ENCODE results near the gene HLA-DOA. TPM values are rescaled to one million over a fixed set of nuclear protein-coding genes. Genes with fewer than 3 reads are reported as not detected.

HLA-DOA gene
- total RNA-seq, 1 experiment from 2014 or later: not detected

DNA sequence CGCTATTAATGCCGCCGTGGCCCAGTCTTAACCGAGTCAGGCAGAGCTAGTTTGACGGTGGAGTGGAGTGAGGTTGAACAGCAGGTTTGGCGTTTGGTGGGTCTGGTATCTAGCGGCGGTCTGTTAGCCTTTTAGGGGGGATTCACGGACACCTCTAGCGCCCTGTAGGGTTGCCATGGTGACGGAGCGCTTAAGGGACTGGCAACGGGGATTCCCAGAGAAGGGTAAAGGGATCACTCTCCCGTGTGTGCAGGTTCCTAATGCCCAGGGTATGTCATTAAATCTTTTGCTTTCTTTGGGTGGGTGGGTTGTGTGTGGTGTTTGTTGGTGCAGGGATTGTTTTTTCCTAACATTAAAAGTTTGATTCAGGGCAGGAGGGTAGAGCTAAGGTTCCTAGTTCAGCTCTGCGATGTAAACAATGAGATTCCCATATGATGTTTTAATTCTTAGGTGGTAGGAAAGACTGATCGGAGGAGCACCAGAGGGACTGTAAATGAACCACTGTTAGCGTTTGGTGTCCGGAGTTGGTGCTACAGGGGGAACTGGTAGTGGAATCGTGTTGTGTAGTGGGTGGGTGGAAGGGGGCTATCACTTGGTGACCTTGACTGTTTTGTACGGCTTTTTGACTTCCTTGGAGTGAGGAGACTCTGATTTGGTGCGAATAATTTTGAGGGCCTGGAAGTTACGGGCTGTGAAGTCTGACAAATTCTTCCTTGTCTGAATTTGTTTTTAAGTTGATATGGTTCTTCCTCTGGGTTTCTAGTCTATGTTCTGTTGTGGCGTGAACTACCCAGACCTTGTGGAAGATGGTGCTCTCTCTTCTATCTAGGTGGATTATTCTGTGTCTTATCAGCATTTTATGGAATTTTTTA is 36.0 kb downstream of the HLA-DOA start:
- no peak overlapping the region for H2AFZ ChIP-seq (ENCODE audit: low read length)
- no peaks in the 10 kb centered on the region for H3K9me2 ChIP-seq (replicated peaks; ENCODE audit: low read length)
- DNase-seq (peak; percentile 27), ATAC-seq (no peak)
- peaks cover 84% of the 10 kb centered on the region for H3K79me2 ChIP-seq (ENCODE audit: low read length)
- no TSS peak for BruUV-seq (replicated peaks)
- no peak overlapping the region for H3K27ac ChIP-seq (ENCODE audit: low read length)
- ChIA-PET CTCF (interaction anchor here (1.9 kb wide), 1 partner anchor 11 kb away, joined by 11 read pairs; no protein-coding TSS in a partner anchor), POLR2A (ENCODE audit: unreplicated experiment) (interaction anchor here (0.6 to 0.7 kb wide), 2 partner anchors 41 to 1426 kb away, joined by 3 to 4 read pairs; partner anchors contain the start of gene NFKBIL1)
- H3K36me3 ChIP-seq (ENCODE audit: low read depth, low read length): peaks cover 63% of the 10 kb centered on the region
- H3K9me3 ChIP-seq (ENCODE audit: low read length): no peaks in the 10 kb centered on the region
- peak overlapping the region; percentile 98 for H3K4me3 ChIP-seq (ENCODE audit: low read length)
- intact Hi-C loops (cut with micrococcal nuclease): loop anchor here (5.0 kb wide), 1 partner anchor 776 kb away; no protein-coding TSS in a partner anchor
- H3K4me2 ChIP-seq (ENCODE audit: low read length): peak overlapping the region; percentile 94
- H3K4me1 ChIP-seq (ENCODE audit: insufficient read depth, low read length): peaks cover 39% of the 10 kb centered on the region
- H4K20me1 ChIP-seq (ENCODE audit: low read length): peaks cover 63% of the 10 kb centered on the region
- peak overlapping the region; percentile 82 for H3K9ac ChIP-seq (ENCODE audit: low read length)
- H3K27me3 ChIP-seq (ENCODE audit: low read length): no peaks in the 10 kb centered on the region
- peaks cover 9% of the 10 kb centered on the region for H3F3A ChIP-seq (ENCODE audit: low read length, unreplicated experiment)
- TF ChIP-seq EZH2 (IDR thresholded peaks at IDR 0.05; ENCODE audit: low read length, unreplicated experiment) (no peak), CTCF (conservative IDR thresholded peaks at IDR 0.05; ENCODE audit: low read depth, low read length) (no peak), EZH2phosphoT487 (IDR thresholded peaks at IDR 0.05; ENCODE audit: borderline replicate concordance, low read length) (no peak)

- peaks cover 54% of the 10 kb centered on the region for H4K20me1 ChIP-seq (ENCODE audit: low read length)
- H3K36me3 ChIP-seq (ENCODE audit: low read depth, low read length): peaks cover 55% of the 10 kb centered on the region
- BruUV-seq (replicated peaks): TSS peak; percentile 33
- ChIA-PET CTCF (interaction anchor here (0.5 to 2.2 kb wide), 4 partner anchors 12 to 1320 kb away, joined by 5 to 40 read pairs (median 12); partner anchors contain the start of gene HLA-DMA), POLR2A (ENCODE audit: unreplicated experiment) (interaction anchor here (0.6 to 2.6 kb wide), 12 partner anchors 8 to 895 kb away, joined by 3 to 59 read pairs (median 8); partner anchors contain the start of genes HLA-DMA, PSMB9, RPS18 and TAP1)
- peak overlapping the region; percentile 82 for H3K9ac ChIP-seq (ENCODE audit: low read length)
- no peak for ATAC-seq
- 0 out of 2 replicates have a peak overlapping the region, but pooled peaks have one; percentile 99 for H3K27ac ChIP-seq (ENCODE audit: low read length)
- intact Hi-C loops (cut with micrococcal nuclease): loop anchor here (5.0 kb wide), 1 partner anchor 775 kb away; no protein-coding TSS in a partner anchor
- peaks cover under 1% of the 10 kb centered on the region for H3F3A ChIP-seq (ENCODE audit: low read length, unreplicated experiment)
- TF ChIP-seq CTCF (conservative IDR thresholded peaks at IDR 0.05; ENCODE audit: low read depth, low read length) (no peak), EZH2 (IDR thresholded peaks at IDR 0.05; ENCODE audit: low read length, unreplicated experiment) (no peak), EZH2phosphoT487 (IDR thresholded peaks at IDR 0.05; ENCODE audit: borderline replicate concordance, low read length) (no peak)
- H2AFZ ChIP-seq (ENCODE audit: low read length): no peak overlapping the region
- peak overlapping the region; percentile 94 for H3K4me2 ChIP-seq (ENCODE audit: low read length)
- H3K9me3 ChIP-seq (ENCODE audit: low read length): no peaks in the 10 kb centered on the region
- peaks cover 45% of the 10 kb centered on the region for H3K4me1 ChIP-seq (ENCODE audit: insufficient read depth, low read length)
- DNase-seq: no peak
- H3K79me2 ChIP-seq (ENCODE audit: low read length): peaks cover 82% of the 10 kb centered on the region
- H3K4me3 ChIP-seq (ENCODE audit: low read length): peak overlapping the region; percentile 98
- no peaks in the 10 kb centered on the region for H3K9me2 ChIP-seq (replicated peaks; ENCODE audit: low read length)
- H3K27me3 ChIP-seq (ENCODE audit: low read length): no peaks in the 10 kb centered on the region
Observed at GRCh38 chr6:32972353-32973143, 36.8 kb downstream of the HLA-DOA start.

Data from PC-3 (cell line).